ENCODE measurements around the gene TTC7B.

TTC7B gene

GRCh38 chr14:90812109-90812508 lies 4.1 kb downstream of the TTC7B start:
- FAIRE-seq (no peak), DNase-seq (ENCODE audit: insufficient read length) (no peak)
- TF ChIP-seq TAF1 (IDR thresholded peaks at IDR 0.05; ENCODE audit: borderline replicate concordance, low read depth, low read length) (no peak), POLR2A (IDR thresholded peaks at IDR 0.05; ENCODE audit: low read depth, low read length) (no peak), POLR2AphosphoS5 (IDR thresholded peaks at IDR 0.05; ENCODE audit: low read depth, low read length) (no peak)

- DNase-seq (ENCODE audit: insufficient read length) (no peak), FAIRE-seq (no peak)
- TF ChIP-seq POLR2A (IDR thresholded peaks at IDR 0.05; ENCODE audit: low read depth, low read length) (no peak), TAF1 (IDR thresholded peaks at IDR 0.05; ENCODE audit: borderline replicate concordance, low read depth, low read length) (no peak), POLR2AphosphoS5 (IDR thresholded peaks at IDR 0.05; ENCODE audit: low read depth, low read length) (no peak)
Measured at GRCh38 chr14:90811641-90812040, 4.6 kb downstream of the TTC7B start.

GRCh38 chr14:90810806-90811205 lies 5.4 kb downstream of the TTC7B start:
- TF ChIP-seq POLR2AphosphoS5 (IDR thresholded peaks at IDR 0.05; ENCODE audit: low read depth, low read length) (no peak), TAF1 (IDR thresholded peaks at IDR 0.05; ENCODE audit: borderline replicate concordance, low read depth, low read length) (no peak), POLR2A (IDR thresholded peaks at IDR 0.05; ENCODE audit: low read depth, low read length) (no peak)
- DNase-seq (ENCODE audit: insufficient read length) (no peak), FAIRE-seq (no peak)

- FAIRE-seq (no peak), DNase-seq (ENCODE audit: insufficient read length) (no peak)
- TF ChIP-seq TAF1 (IDR thresholded peaks at IDR 0.05; ENCODE audit: borderline replicate concordance, low read depth, low read length) (no peak), POLR2A (IDR thresholded peaks at IDR 0.05; ENCODE audit: low read depth, low read length) (no peak), POLR2AphosphoS5 (IDR thresholded peaks at IDR 0.05; ENCODE audit: low read depth, low read length) (no peak)
Measured at GRCh38 chr14:90809530-90810312, 6.5 kb downstream of the TTC7B start.

GRCh38 chr14:90808759-90809529 lies 7.3 kb downstream of the TTC7B start:
- DNase-seq (ENCODE audit: insufficient read length) = no peak
- TF ChIP-seq POLR2AphosphoS5 (IDR thresholded peaks at IDR 0.05; ENCODE audit: low read depth, low read length) = no peak
- no peak for TF ChIP-seq TAF1 (IDR thresholded peaks at IDR 0.05; ENCODE audit: borderline replicate concordance, low read depth, low read length)
- TF ChIP-seq POLR2A (IDR thresholded peaks at IDR 0.05; ENCODE audit: low read depth, low read length) = no peak
- no peak for FAIRE-seq

GRCh38 chr14:90807060-90807459 lies 9.2 kb downstream of the TTC7B start:
- TF ChIP-seq POLR2AphosphoS5 (IDR thresholded peaks at IDR 0.05; ENCODE audit: low read depth, low read length) (no peak), POLR2A (IDR thresholded peaks at IDR 0.05; ENCODE audit: low read depth, low read length) (no peak), TAF1 (IDR thresholded peaks at IDR 0.05; ENCODE audit: borderline replicate concordance, low read depth, low read length) (no peak)
- FAIRE-seq = no peak

GRCh38 chr14:90805662-90806540 lies 10.3 kb downstream of the TTC7B start:
- TF ChIP-seq TAF1 (IDR thresholded peaks at IDR 0.05; ENCODE audit: borderline replicate concordance, low read depth, low read length) = no peak
- no peak for TF ChIP-seq POLR2A (IDR thresholded peaks at IDR 0.05; ENCODE audit: low read depth, low read length)
- no peak for TF ChIP-seq POLR2AphosphoS5 (IDR thresholded peaks at IDR 0.05; ENCODE audit: low read depth, low read length)
- no peak for FAIRE-seq
- no peak for DNase-seq (ENCODE audit: insufficient read length)

More at GRCh38 chr14:90807060-90807459, 9.2 kb downstream of the TTC7B start:
- no peak for DNase-seq (ENCODE audit: insufficient read length)

- FAIRE-seq = no peak
Measured at GRCh38 chr14:90805084-90805391, 11.2 kb downstream of the TTC7B start.

GRCh38 chr14:90804292-90805083 lies 11.7 kb downstream of the TTC7B start:
- DNase-seq (ENCODE audit: insufficient read length) (no peak), FAIRE-seq (no peak)

More at GRCh38 chr14:90805084-90805391, 11.2 kb downstream of the TTC7B start:
- TF ChIP-seq TAF1 (IDR thresholded peaks at IDR 0.05; ENCODE audit: borderline replicate concordance, low read depth, low read length) (no peak), POLR2AphosphoS5 (IDR thresholded peaks at IDR 0.05; ENCODE audit: low read depth, low read length) (no peak), POLR2A (IDR thresholded peaks at IDR 0.05; ENCODE audit: low read depth, low read length) (no peak)
- DNase-seq (ENCODE audit: insufficient read length) = no peak

GRCh38 chr14:90803249-90803648 lies 13.0 kb downstream of the TTC7B start:
- FAIRE-seq = no peak
- TF ChIP-seq POLR2A (IDR thresholded peaks at IDR 0.05; ENCODE audit: low read depth, low read length) (no peak), POLR2AphosphoS5 (IDR thresholded peaks at IDR 0.05; ENCODE audit: low read depth, low read length) (no peak), TAF1 (IDR thresholded peaks at IDR 0.05; ENCODE audit: borderline replicate concordance, low read depth, low read length) (no peak)
- no peak for DNase-seq (ENCODE audit: insufficient read length)

More at GRCh38 chr14:90804292-90805083, 11.7 kb downstream of the TTC7B start:
- TF ChIP-seq POLR2A (IDR thresholded peaks at IDR 0.05; ENCODE audit: low read depth, low read length) (no peak), POLR2AphosphoS5 (IDR thresholded peaks at IDR 0.05; ENCODE audit: low read depth, low read length) (no peak), TAF1 (IDR thresholded peaks at IDR 0.05; ENCODE audit: borderline replicate concordance, low read depth, low read length) (no peak)
